ENCODE measurements around the gene HEG1.
"Not testable (repeated sequence)": the region's sequence is repeated elsewhere in the genome, so short reads cannot be mapped to it uniquely, and the experiment has no call there.

Gene HEG1

GRCh38 chr3:124963755-124964154 lies 92.0 kb downstream of the HEG1 start:
- no peak overlapping the region for H3K9ac ChIP-seq (ENCODE audit: low read length)
- H3K4me1 ChIP-seq (ENCODE audit: control insufficient read depth, insufficient read depth, low read length) = no peaks in the 10 kb centered on the region
- DNase-seq (ENCODE audit: low read depth) = no peak
- no peaks in the 10 kb centered on the region for H3K27me3 ChIP-seq (replicated peaks; ENCODE audit: control insufficient read depth, insufficient read depth, low read length)
- H3K4me3 ChIP-seq (ENCODE audit: low read length) = no peak overlapping the region
- peaks cover 8% of the 10 kb centered on the region for H3K36me3 ChIP-seq (ENCODE audit: control insufficient read depth, insufficient read depth, low read length, severe bottlenecking)
- H3K9me3 ChIP-seq (ENCODE audit: control insufficient read depth, low read length) = peaks cover 8% of the 10 kb centered on the region

DNA sequence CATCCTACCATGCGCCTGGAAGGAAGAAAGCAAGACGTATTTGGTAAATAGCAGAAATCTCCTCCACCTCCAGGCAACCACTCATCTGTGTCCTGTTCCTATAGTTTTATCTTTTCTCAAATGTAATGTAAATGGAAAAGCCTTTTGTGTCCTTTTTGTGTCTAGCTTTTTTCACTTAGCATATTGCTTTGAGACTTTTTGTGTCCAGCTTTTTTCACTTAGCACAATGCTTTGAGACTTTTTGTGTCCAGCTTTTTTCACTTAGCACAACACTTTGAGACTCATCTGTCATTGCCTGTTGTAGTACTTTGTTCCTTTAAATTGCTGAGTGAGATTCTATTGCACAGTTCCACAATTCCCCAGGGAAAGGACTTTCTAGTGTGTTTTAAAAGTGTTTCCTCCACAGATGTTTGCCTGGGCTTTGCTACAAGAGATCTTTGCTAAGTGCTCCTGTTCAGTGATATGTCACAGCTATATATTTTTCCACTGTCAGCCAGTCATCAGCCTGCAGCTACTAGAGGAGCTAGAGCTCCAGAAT lies 93.3 kb downstream of the HEG1 start:
- DNase-seq (ENCODE audit: low read depth) = peak; percentile 22
- H3K27me3 ChIP-seq (replicated peaks; ENCODE audit: control insufficient read depth, insufficient read depth, low read length) = no peaks in the 10 kb centered on the region
- H3K9ac ChIP-seq (ENCODE audit: low read length) = no peak overlapping the region
- H3K4me1 ChIP-seq (ENCODE audit: control insufficient read depth, insufficient read depth, low read length) = no peaks in the 10 kb centered on the region
- H3K36me3 ChIP-seq (ENCODE audit: control insufficient read depth, insufficient read depth, low read length, severe bottlenecking) = no peaks in the 10 kb centered on the region
- peaks cover 8% of the 10 kb centered on the region for H3K9me3 ChIP-seq (ENCODE audit: control insufficient read depth, low read length)
- no peak overlapping the region for H3K4me3 ChIP-seq (ENCODE audit: low read length)

DNA sequence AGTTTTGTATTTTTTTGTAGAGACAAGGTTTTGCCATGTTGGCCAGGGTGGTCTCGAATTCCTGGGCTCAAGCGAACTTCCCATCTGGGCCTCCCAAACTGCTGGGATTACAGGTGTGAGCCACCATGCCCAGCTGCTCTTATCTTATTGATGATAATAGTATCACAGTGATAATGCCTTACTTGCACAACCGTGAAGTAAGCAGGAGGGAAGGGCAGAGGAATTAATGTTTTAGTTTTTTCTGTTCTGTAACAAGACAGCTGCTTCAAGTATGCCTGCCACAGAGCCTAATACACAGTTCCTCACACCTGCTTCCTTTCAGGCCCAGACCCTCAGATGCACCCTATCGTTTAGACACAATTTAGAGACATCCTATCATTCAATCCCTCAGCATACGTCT lies 95.1 kb downstream of the HEG1 start:
- Histone ChIP-seq H3K9me3 (ENCODE audit: control insufficient read depth, low read length) (peaks cover 8% of the 10 kb centered on the region), H3K9ac (ENCODE audit: low read length) (no peak overlapping the region), H3K27me3 (replicated peaks; ENCODE audit: control insufficient read depth, insufficient read depth, low read length) (no peaks in the 10 kb centered on the region), H3K4me1 (ENCODE audit: control insufficient read depth, insufficient read depth, low read length) (no peaks in the 10 kb centered on the region), H3K4me3 (ENCODE audit: low read length) (no peak overlapping the region), H3K36me3 (ENCODE audit: control insufficient read depth, insufficient read depth, low read length, severe bottlenecking) (no peaks in the 10 kb centered on the region)
- DNase-seq (ENCODE audit: low read depth) = no peak

DNA sequence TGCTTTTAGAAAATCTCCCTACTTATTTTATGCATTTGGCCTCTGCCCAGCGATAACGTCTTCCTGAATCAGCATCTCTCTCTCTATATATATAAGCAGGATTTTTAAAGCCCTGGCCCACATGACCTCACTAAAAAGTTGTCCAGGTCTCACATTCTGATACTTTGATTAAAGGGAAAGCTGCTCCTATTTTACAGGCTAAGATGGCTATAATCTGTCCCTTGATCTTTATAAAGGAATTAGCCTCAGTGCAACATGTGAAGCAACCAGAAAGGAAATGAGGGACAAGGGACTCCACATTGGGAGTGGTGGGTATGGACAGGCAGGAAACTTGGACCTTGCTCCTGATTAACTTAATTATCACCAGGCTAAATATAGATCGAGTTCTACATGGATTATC lies 95.7 kb downstream of the HEG1 start:
- Histone ChIP-seq H3K9ac (ENCODE audit: low read length) (no peak overlapping the region), H3K4me1 (ENCODE audit: control insufficient read depth, insufficient read depth, low read length) (no peaks in the 10 kb centered on the region)

GRCh38 chr3:124957951-124958350 lies 97.8 kb downstream of the HEG1 start:
- not testable (repeated sequence) for H3K4me1 ChIP-seq (ENCODE audit: control insufficient read depth, insufficient read depth, low read length); H3K27me3 ChIP-seq (replicated peaks; ENCODE audit: control insufficient read depth, insufficient read depth, low read length); H3K9ac ChIP-seq (ENCODE audit: low read length); H3K36me3 ChIP-seq (ENCODE audit: control insufficient read depth, insufficient read depth, low read length, severe bottlenecking); H3K4me3 ChIP-seq (ENCODE audit: low read length); DNase-seq (ENCODE audit: low read depth)
- peaks cover 10% of the 10 kb centered on the region for H3K9me3 ChIP-seq (ENCODE audit: control insufficient read depth, low read length)

More for the DNA sequence above, 95.7 kb downstream of the HEG1 start:
- no peaks in the 10 kb centered on the region for H3K36me3 ChIP-seq (ENCODE audit: control insufficient read depth, insufficient read depth, low read length, severe bottlenecking)
- DNase-seq (ENCODE audit: low read depth) = no peak
- H3K9me3 ChIP-seq (ENCODE audit: control insufficient read depth, low read length) = peaks cover 10% of the 10 kb centered on the region
- H3K27me3 ChIP-seq (replicated peaks; ENCODE audit: control insufficient read depth, insufficient read depth, low read length) = no peaks in the 10 kb centered on the region
- H3K4me3 ChIP-seq (ENCODE audit: low read length) = no peak overlapping the region

DNA sequence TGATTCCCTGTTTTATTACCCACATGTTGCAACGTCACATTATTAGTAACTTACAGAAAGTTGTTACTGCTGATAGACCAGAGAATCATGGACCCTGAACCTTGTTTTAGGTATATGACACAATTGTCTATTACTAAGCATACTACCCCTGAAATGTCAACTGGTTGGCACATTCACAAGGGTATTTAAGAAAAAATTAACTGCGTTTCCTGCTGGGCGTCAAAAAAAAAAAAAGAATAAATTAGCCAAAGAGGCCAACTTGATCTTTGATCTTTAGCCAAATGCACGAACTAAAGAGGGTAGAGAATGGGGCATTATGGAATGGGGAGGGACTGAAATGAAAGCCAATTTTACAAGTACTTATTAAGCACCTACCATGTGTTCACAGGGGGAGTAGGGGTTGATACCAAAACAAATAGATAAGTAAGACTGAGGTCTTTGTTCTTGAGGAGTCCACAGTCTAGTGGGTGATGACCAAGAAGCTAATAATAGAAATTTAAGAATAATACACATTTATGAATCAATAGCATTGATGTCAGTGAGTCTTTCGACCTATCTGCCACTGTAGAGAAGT lies 103.4 kb downstream of the HEG1 start:
- Histone ChIP-seq H3K4me3 (ENCODE audit: low read length) (no peak overlapping the region), H3K9ac (ENCODE audit: low read length) (no peak overlapping the region), H3K9me3 (ENCODE audit: control insufficient read depth, low read length) (peaks cover 2% of the 10 kb centered on the region), H3K36me3 (ENCODE audit: control insufficient read depth, insufficient read depth, low read length, severe bottlenecking) (no peaks in the 10 kb centered on the region), H3K27me3 (replicated peaks; ENCODE audit: control insufficient read depth, insufficient read depth, low read length) (no peaks in the 10 kb centered on the region), H3K4me1 (ENCODE audit: control insufficient read depth, insufficient read depth, low read length) (peaks cover 5% of the 10 kb centered on the region)
- DNase-seq (ENCODE audit: low read depth) = no peak

DNA sequence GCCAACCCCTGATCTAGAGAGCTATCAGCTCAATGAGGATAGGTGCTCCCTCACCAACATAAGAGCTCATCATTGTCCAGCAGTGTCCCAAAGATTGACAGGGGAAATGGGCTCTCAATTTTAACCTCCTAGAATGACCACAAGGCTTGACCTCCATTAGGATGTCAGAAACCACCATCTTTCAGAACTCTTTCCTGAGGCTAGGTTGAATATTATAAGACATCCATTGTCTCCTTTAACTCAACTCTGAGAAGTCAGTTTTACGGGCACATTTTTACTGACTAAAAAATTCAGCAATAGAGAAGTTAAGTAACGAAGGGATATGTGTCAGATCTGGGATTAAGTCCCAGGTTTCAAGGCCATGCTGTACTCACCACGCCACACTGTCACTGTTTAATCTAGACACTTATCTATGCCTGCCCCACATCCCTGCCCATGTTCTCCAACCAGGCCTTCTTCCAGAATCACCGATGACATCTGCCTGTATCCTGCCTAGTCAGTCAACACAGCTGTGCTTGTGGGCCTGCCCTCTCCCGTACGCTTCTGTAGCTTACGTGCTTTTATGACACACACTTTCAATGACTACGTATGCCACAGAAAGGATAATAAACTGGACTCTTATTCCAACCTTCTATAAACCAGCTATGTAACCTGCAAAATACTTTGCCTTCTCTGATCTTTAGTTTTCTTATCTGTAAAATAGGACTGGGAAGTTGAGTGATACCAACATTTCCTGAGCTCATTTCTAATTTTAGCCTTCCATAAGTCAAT lies 104.1 kb downstream of the HEG1 start:
- Histone ChIP-seq H3K27me3 (replicated peaks; ENCODE audit: control insufficient read depth, insufficient read depth, low read length) (no peaks in the 10 kb centered on the region), H3K36me3 (ENCODE audit: control insufficient read depth, insufficient read depth, low read length, severe bottlenecking) (no peaks in the 10 kb centered on the region), H3K4me1 (ENCODE audit: control insufficient read depth, insufficient read depth, low read length) (peaks cover 5% of the 10 kb centered on the region), H3K9me3 (ENCODE audit: control insufficient read depth, low read length) (peaks cover 2% of the 10 kb centered on the region), H3K9ac (ENCODE audit: low read length) (no peak overlapping the region), H3K4me3 (ENCODE audit: low read length) (no peak overlapping the region)
- DNase-seq (ENCODE audit: low read depth) = no peak

DNA sequence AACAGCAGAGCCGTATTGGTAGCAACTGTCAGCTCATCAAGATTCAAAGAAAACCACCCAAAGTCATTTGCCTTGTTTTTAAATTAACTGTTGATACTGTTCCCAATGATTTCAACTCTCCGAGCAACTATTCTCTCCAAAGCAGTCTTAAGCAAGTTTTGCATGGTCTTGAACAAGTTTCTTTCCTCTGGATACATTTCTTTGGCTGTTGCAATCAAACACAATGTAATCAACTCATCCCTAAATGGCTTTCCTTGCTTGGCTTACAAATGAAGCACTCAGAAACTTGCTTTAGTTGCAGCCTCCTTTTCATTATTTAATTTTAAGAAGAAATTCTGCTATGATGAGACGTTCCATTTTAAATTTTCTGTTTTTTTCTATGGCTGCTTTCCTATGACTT lies 105.8 kb downstream of the HEG1 start:
- no peak for DNase-seq (ENCODE audit: low read depth)
- Histone ChIP-seq H3K27me3 (replicated peaks; ENCODE audit: control insufficient read depth, insufficient read depth, low read length) (no peaks in the 10 kb centered on the region), H3K4me1 (ENCODE audit: control insufficient read depth, insufficient read depth, low read length) (peaks cover 5% of the 10 kb centered on the region), H3K9ac (ENCODE audit: low read length) (no peak overlapping the region), H3K36me3 (ENCODE audit: control insufficient read depth, insufficient read depth, low read length, severe bottlenecking) (no peaks in the 10 kb centered on the region), H3K9me3 (ENCODE audit: control insufficient read depth, low read length) (no peaks in the 10 kb centered on the region), H3K4me3 (ENCODE audit: low read length) (no peak overlapping the region)

DNA sequence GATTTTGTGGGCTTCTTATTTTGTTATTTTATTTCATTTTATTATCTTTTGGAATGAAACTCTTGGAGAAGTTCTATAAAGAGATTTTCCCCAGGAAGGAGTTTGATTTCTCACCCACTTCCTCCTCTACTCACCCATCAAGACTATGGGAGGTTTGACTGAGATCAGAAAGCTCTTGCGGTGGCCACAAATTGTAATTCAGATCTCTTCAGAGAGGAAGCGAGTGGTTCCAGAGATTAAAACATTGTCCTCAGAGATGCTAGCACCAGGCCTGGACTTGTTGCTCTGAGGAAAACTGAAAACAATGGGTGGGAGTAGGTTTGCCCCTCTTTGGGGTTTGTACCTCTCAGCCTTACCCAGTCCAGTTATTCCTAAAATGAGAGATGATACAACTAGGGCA lies 113.2 kb downstream of the HEG1 start:
- Histone ChIP-seq H3K27me3 (replicated peaks; ENCODE audit: control insufficient read depth, insufficient read depth, low read length) (no peaks in the 10 kb centered on the region), H3K9ac (ENCODE audit: low read length) (no peak overlapping the region), H3K4me3 (ENCODE audit: low read length) (no peak overlapping the region), H3K4me1 (ENCODE audit: control insufficient read depth, insufficient read depth, low read length) (no peaks in the 10 kb centered on the region), H3K36me3 (ENCODE audit: control insufficient read depth, insufficient read depth, low read length, severe bottlenecking) (no peaks in the 10 kb centered on the region), H3K9me3 (ENCODE audit: control insufficient read depth, low read length) (no peaks in the 10 kb centered on the region)
- DNase-seq (ENCODE audit: low read depth) = no peak

DNA sequence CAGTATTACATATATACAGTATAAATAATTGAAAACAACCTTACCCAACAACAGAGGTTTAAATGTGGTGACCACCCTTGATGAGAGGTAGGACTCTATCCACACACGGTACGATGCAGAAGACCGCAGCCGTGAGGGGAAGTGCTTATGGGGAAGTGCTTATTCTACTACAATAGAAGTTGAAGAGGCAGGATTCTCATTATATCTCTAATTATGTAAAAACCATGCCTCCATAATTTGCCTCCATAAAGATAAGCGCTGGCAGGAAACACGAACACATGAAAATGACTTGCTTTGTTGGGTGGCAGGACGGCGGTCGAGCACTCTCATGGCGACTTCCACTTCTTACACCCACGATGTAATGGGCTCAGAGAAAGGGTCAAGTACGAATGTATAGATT lies 114.0 kb downstream of the HEG1 start:
- peaks cover 5% of the 10 kb centered on the region for H3K9me3 ChIP-seq (ENCODE audit: control insufficient read depth, low read length)
- H3K9ac ChIP-seq (ENCODE audit: low read length) = no peak overlapping the region
- DNase-seq (ENCODE audit: low read depth) = no peak
- H3K36me3 ChIP-seq (ENCODE audit: control insufficient read depth, insufficient read depth, low read length, severe bottlenecking) = no peaks in the 10 kb centered on the region
- H3K4me3 ChIP-seq (ENCODE audit: low read length) = no peak overlapping the region
- no peaks in the 10 kb centered on the region for H3K4me1 ChIP-seq (ENCODE audit: control insufficient read depth, insufficient read depth, low read length)
- no peaks in the 10 kb centered on the region for H3K27me3 ChIP-seq (replicated peaks; ENCODE audit: control insufficient read depth, insufficient read depth, low read length)

DNA sequence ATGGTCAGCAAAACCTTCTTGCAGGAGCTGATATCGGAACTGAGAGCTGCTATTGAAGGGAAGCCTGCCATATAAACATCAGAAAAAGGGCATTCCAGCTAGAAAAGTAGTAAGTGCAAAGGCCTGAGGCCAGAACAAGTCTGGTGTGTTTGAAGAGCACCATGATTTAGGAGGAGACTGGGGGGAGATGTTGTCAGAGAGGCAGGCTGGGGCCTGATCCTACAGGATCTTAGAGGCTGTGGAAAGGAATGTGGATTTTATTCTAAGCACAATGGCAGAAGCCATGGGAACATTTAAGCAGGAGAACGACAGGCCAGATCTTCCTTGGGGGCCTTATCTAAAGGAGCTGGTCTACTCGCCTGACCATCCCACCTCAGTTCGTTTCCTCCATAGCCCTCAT lies 116.1 kb downstream of the HEG1 start:
- H3K4me3 ChIP-seq (ENCODE audit: low read length) = no peak overlapping the region
- no peak for DNase-seq (ENCODE audit: low read depth)

More for the DNA sequence above, 116.1 kb downstream of the HEG1 start:
- Histone ChIP-seq H3K9ac (ENCODE audit: low read length) (no peak overlapping the region), H3K36me3 (ENCODE audit: control insufficient read depth, insufficient read depth, low read length, severe bottlenecking) (no peaks in the 10 kb centered on the region), H3K27me3 (replicated peaks; ENCODE audit: control insufficient read depth, insufficient read depth, low read length) (no peaks in the 10 kb centered on the region), H3K9me3 (ENCODE audit: control insufficient read depth, low read length) (peaks cover 5% of the 10 kb centered on the region), H3K4me1 (ENCODE audit: control insufficient read depth, insufficient read depth, low read length) (no peaks in the 10 kb centered on the region)

Measured in adipocyte (in vitro differentiated cells).